ENCODE data around the gene GPR156.

- TF ChIP-seq POLR2A (IDR thresholded peaks at IDR 0.05) (no peak), CTCF (IDR thresholded peaks at IDR 0.05) (no peak), EP300 (IDR thresholded peaks at IDR 0.05) (no peak)
These were observed 136.7 kb downstream of the GPR156 start for GRCh38 chr3:120148187-120148949.

All from tibial nerve (tissue), 4 donors.